NCI-H2029 treated with DMSO at 0.1 percent for 48 hours (cell line): ENCODE measurements around the gene KCNH6.
A peak's percentile ranks its signal among the peaks of the same experiment; 100 is the strongest.

Experiments
- DNase-seq: peaks from one replicate; lab custom pipeline; 2025; lab: John Stamatoyannopoulos, UW

The KCNH6 gene

GRCh38 chr17:63511331-63511730, 11.8 kb upstream of the KCNH6 start:
- no peak for DNase-seq

- no peak for DNase-seq
Measured at GRCh38 chr17:63512388-63512787, 10.8 kb upstream of the KCNH6 start.

GRCh38 chr17:63512896-63513644, 10.1 kb upstream of the KCNH6 start:
- no peak for DNase-seq

GRCh38 chr17:63514477-63514876, 8.7 kb upstream of the KCNH6 start:
- no peak for DNase-seq

GRCh38 chr17:63514974-63515373, 8.2 kb upstream of the KCNH6 start:
- DNase-seq: no peak

- DNase-seq: no peak
Measured at GRCh38 chr17:63515426-63515825, 7.7 kb upstream of the KCNH6 start.

- DNase-seq: no peak
Measured at GRCh38 chr17:63516910-63517824, 6.0 kb upstream of the KCNH6 start.

- DNase-seq: no peak
Measured at GRCh38 chr17:63517825-63518534, 5.2 kb upstream of the KCNH6 start.

GRCh38 chr17:63519116-63519881, 3.9 kb upstream of the KCNH6 start:
- DNase-seq: no peak

GRCh38 chr17:63519972-63520882, 2.9 kb upstream of the KCNH6 start:
- peak; percentile 90 for DNase-seq

GRCh38 chr17:63524051-63524450, 893 bp downstream of the KCNH6 start:
- DNase-seq: no peak

- no peak for DNase-seq
Measured at GRCh38 chr17:63525190-63525946, 2.2 kb downstream of the KCNH6 start.

- DNase-seq: no peak
Measured at GRCh38 chr17:63526861-63527260, 3.7 kb downstream of the KCNH6 start.

- DNase-seq: no peak
Measured at GRCh38 chr17:63528183-63528582, 5.0 kb downstream of the KCNH6 start.

- no peak for DNase-seq
Measured at GRCh38 chr17:63529711-63530556, 6.8 kb downstream of the KCNH6 start.

- no peak for DNase-seq
Measured at GRCh38 chr17:63530557-63531021, 7.4 kb downstream of the KCNH6 start.

GRCh38 chr17:63531022-63531965, 8.1 kb downstream of the KCNH6 start:
- DNase-seq: no peak
